ENCODE measurements around the gene DENND11.
A peak's percentile ranks its signal among the peaks of the same experiment; 100 is the strongest.

DENND11 gene

DNA sequence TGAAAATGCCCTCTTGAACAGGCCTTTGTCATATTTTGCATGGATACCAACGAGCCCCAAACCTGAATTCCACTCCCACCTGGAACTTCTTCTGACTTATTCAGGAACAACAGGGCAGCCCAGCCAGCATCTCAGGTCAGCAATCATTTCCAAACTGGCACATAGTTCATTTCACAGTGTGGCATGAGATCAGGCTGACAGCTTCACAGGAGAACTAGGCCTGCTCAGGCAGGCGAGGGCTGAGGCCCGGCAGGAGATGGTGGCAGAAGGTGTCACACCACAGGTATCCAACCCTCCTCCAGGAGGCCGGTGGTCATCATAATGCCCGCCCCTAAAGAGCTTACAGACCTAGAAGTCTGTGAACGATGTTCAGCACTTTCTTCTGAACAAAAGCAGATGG lies 42.5 kb downstream of the DENND11 start:
- peaks cover 5 to 41% (median 22%) of the 10 kb centered on the region in 4 experiments for H3K36me3 ChIP-seq (ENCODE audit: control insufficient read depth in 4 of 4, insufficient read depth in 4 of 4, low read length in 3 of 4)
- peaks cover 13 to 54% (median 47%) of the 10 kb centered on the region in 4 experiments for H3K4me1 ChIP-seq (ENCODE audit: control extremely low read depth in 1 of 4, control insufficient read depth in 4 of 4, insufficient read depth in 4 of 4, low read length in 3 of 4)
- no peaks in the 10 kb centered on the region for H3K27me3 ChIP-seq (replicated peaks in 2 of 5; ENCODE audit: control insufficient read depth in 4 of 5, insufficient read depth in 5 of 5, low read length in 4 of 5)
- H3K9me3 ChIP-seq (ENCODE audit: control extremely low read depth in 1 of 5, control insufficient read depth in 4 of 5, insufficient read depth in 2 of 5, low read depth in 1 of 5, low read length in 4 of 5) = no peaks in the 10 kb centered on the region
- 100% methylated on average over 6 of the region's 6 CpGs for WGBS (ENCODE audit: insufficient coverage)
- no peak overlapping the region for H3K4me3 ChIP-seq (ENCODE audit: control insufficient read depth in 1 of 7, extremely low read depth in 1 of 7, insufficient read depth in 4 of 7, low read depth in 2 of 7, low read length in 6 of 7)
- peak overlapping the region in 1 of 2 experiments; percentile 55 for H3K27ac ChIP-seq (ENCODE audit: insufficient read depth in 1 of 2, low read depth in 1 of 2, low read length in 2 of 2, poor library complexity in 1 of 2, severe bottlenecking in 2 of 2)
- no peak for DNase-seq
- ChIA-PET CTCF (interaction anchor here (0.7 to 19.0 kb wide), 9 partner anchors 10 to 79 kb away, joined by 3 to 233 read pairs (median 6); partner anchors contain the start of genes SSBP1 and WEE2), POLR2A (interaction anchor here (0.6 to 1.2 kb wide), 2 partner anchors 16 to 18 kb away, joined by 4 to 6 read pairs; no protein-coding TSS in a partner anchor)

- H3K9me3 ChIP-seq (ENCODE audit: control extremely low read depth in 1 of 5, control insufficient read depth in 4 of 5, insufficient read depth in 2 of 5, low read depth in 1 of 5, low read length in 4 of 5) = no peaks in the 10 kb centered on the region
- peak; percentile 86 to 90 (median 88) for DNase-seq
- H3K27me3 ChIP-seq (replicated peaks in 2 of 5; ENCODE audit: control insufficient read depth in 4 of 5, insufficient read depth in 5 of 5, low read length in 4 of 5) = no peaks in the 10 kb centered on the region
- peak overlapping the region in 1 of 2 experiments; percentile 20 for H3K27ac ChIP-seq (ENCODE audit: insufficient read depth in 1 of 2, low read depth in 1 of 2, low read length in 2 of 2, poor library complexity in 1 of 2, severe bottlenecking in 2 of 2)
- no peak overlapping the region for H3K4me3 ChIP-seq (ENCODE audit: control insufficient read depth in 1 of 7, extremely low read depth in 1 of 7, insufficient read depth in 4 of 7, low read depth in 2 of 7, low read length in 6 of 7)
- H3K4me1 ChIP-seq (ENCODE audit: control extremely low read depth in 1 of 4, control insufficient read depth in 4 of 4, insufficient read depth in 4 of 4, low read length in 3 of 4) = peaks cover 7 to 18% (median 10%) of the 10 kb centered on the region in 4 experiments
- WGBS (ENCODE audit: insufficient coverage) = no CpG with 5 or more reads among the region's 3 CpGs
- CTCF ChIA-PET = interaction anchor here (0.7 to 19.0 kb wide), 26 partner anchors 9 to 845 kb away, joined by 3 to 233 read pairs (median 4); partner anchors contain the start of genes DENND11, SSBP1 and WEE2
- POLR2A ChIA-PET = interaction anchor here (0.6 to 1.9 kb wide), 4 partner anchors 28 to 134 kb away, joined by 3 to 10 read pairs (median 3); partner anchors contain the start of gene SSBP1
- peaks cover 0 to 37% (median 20%) of the 10 kb centered on the region in 4 experiments for H3K36me3 ChIP-seq (ENCODE audit: control insufficient read depth in 4 of 4, insufficient read depth in 4 of 4, low read length in 3 of 4)
These were observed 47.4 kb downstream of the DENND11 start for GRCh38 chr7:141654551-141654950.

GRCh38 chr7:141652691-141653090 lies 49.3 kb downstream of the DENND11 start:
- H3K27me3 ChIP-seq (replicated peaks in 2 of 5; ENCODE audit: control insufficient read depth in 4 of 5, insufficient read depth in 5 of 5, low read length in 4 of 5) = no peaks in the 10 kb centered on the region
- peaks cover 5 to 17% (median 9%) of the 10 kb centered on the region in 4 experiments for H3K4me1 ChIP-seq (ENCODE audit: control extremely low read depth in 1 of 4, control insufficient read depth in 4 of 4, insufficient read depth in 4 of 4, low read length in 3 of 4)
- H3K9me3 ChIP-seq (ENCODE audit: control extremely low read depth in 1 of 5, control insufficient read depth in 4 of 5, insufficient read depth in 2 of 5, low read depth in 1 of 5, low read length in 4 of 5) = no peaks in the 10 kb centered on the region
- H3K36me3 ChIP-seq (ENCODE audit: control insufficient read depth in 4 of 4, insufficient read depth in 4 of 4, low read length in 3 of 4) = peaks cover 0 to 39% (median 18%) of the 10 kb centered on the region in 4 experiments
- H3K4me3 ChIP-seq (ENCODE audit: control insufficient read depth in 1 of 7, extremely low read depth in 1 of 7, insufficient read depth in 4 of 7, low read depth in 2 of 7, low read length in 6 of 7) = no peak overlapping the region
- no peak overlapping the region for H3K27ac ChIP-seq (ENCODE audit: insufficient read depth in 1 of 2, low read depth in 1 of 2, low read length in 2 of 2, poor library complexity in 1 of 2, severe bottlenecking in 2 of 2)
- ChIA-PET CTCF (interaction anchor here (1.0 to 19.0 kb wide), 9 partner anchors 11 to 133 kb away, joined by 3 to 233 read pairs (median 5); partner anchors contain the start of genes SSBP1 and WEE2), POLR2A (no interaction called here)
- no peak for DNase-seq
- 77% methylated on average over 3 of the region's 3 CpGs for WGBS (ENCODE audit: insufficient coverage)
